GM12864 (cell line): ENCODE measurements around the gene OTP.

Experiments
- DNase-seq: peaks from one replicate; pipeline ENCODE4 v3.0.0-alpha.2; 2011; ENCODE audit warnings: low read depth
- H3K4me3 ChIP-seq: 2 replicates; pipeline ENCODE4 v1.5.1; 2011; ENCODE audit warnings: mild to moderate bottlenecking, low read depth, low read length, control low read depth
- TF ChIP-seq, protein P1 (sequence below): IDR thresholded peaks from 2 replicates; pipeline ENCODE4 v1.5.1; 2011; ENCODE audit warnings: low read depth, mild to moderate bottlenecking, moderate library complexity, low read length, control low read depth, inconsistent platforms; ENCODE audit errors: missing control alignments

The OTP gene

DNA sequence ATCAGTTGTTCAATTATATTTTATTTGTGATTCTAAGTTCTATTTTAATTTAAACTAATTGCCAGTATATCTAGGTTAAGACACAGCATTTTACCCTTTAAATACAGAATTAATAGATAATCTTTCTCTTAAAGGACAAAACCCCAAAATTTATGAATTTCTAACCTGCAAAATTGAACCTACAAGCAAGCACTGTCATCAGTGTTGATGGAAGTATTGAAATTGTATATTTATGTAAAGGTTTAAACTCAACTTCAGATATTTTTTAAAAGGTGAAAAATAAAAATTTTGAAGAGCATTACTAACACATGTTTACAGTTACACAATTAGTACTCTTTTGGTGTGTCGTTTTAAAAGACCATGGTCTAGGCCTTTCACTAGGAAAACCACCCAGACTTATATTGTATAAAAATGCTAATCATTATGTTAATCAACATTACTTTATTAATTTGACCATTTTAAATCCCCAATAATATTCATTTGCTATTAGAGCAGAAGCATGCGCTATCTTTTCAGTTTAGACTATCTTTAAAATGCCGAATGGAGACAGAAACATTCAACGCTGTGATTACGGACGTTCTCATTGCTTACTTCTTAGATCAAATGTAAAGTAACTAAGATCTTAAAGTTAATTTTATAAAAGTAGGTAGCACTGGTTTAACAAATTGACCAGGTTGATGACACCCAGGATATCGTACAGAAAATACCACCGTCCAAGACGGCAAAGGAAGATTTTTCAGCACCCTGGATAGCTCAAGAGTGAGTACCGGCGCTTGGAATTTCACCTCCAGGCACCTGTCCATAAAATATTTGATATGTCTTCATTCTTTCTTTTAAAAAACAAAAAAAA is 3.2 kb downstream of the OTP start:
- DNase-seq, result no peak
- TF ChIP-seq, protein P1, sequence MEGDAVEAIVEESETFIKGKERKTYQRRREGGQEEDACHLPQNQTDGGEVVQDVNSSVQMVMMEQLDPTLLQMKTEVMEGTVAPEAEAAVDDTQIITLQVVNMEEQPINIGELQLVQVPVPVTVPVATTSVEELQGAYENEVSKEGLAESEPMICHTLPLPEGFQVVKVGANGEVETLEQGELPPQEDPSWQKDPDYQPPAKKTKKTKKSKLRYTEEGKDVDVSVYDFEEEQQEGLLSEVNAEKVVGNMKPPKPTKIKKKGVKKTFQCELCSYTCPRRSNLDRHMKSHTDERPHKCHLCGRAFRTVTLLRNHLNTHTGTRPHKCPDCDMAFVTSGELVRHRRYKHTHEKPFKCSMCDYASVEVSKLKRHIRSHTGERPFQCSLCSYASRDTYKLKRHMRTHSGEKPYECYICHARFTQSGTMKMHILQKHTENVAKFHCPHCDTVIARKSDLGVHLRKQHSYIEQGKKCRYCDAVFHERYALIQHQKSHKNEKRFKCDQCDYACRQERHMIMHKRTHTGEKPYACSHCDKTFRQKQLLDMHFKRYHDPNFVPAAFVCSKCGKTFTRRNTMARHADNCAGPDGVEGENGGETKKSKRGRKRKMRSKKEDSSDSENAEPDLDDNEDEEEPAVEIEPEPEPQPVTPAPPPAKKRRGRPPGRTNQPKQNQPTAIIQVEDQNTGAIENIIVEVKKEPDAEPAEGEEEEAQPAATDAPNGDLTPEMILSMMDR, result no peak
- no peak overlapping the region for H3K4me3 ChIP-seq

DNA sequence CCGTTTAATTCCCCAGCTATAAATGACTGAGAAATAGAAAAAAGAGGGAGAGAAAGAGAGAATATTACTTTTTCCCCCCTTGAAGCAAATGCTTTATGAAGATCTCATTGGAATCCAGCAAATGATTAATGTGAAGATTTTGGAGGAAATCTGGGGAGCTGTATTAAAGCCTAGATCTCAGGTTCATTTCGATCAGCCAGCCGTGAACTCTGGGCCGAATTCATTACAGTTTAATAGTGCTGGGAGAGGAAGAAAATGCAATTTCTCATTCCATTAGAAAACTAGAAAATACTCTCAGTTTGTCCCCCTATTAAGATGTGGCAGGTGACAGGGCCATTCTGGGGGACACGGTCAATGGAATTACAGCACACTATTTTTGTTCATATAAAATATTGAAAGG is 4.8 kb downstream of the OTP start:
- no peak for DNase-seq
- no peak overlapping the region for H3K4me3 ChIP-seq
- TF ChIP-seq, protein P1, result no peak

DNA sequence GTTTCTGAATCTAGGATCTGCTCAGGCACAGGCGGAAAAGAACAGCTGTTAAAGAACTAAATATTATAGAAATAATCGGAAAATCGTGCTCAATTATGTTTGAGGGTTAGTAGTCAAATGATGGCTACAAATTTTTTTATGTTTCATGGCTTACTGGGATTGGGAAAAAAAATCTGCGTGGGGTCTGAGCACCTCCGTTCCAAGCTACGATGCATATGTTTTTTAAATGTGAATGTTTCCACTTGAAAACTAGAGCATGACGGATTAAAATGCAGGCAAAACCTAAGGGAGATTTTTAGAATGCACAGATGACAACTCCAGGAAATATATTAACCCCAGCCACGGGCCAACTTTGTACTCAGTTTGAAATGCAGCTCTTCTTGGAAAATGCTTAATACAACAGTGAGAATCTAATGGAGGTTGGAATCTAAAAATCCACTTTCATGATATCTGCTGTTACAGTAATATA is 5.3 kb downstream of the OTP start:
- no peak for DNase-seq
- TF ChIP-seq, protein P1, result no peak
- H3K4me3 ChIP-seq, result no peak overlapping the region

DNA sequence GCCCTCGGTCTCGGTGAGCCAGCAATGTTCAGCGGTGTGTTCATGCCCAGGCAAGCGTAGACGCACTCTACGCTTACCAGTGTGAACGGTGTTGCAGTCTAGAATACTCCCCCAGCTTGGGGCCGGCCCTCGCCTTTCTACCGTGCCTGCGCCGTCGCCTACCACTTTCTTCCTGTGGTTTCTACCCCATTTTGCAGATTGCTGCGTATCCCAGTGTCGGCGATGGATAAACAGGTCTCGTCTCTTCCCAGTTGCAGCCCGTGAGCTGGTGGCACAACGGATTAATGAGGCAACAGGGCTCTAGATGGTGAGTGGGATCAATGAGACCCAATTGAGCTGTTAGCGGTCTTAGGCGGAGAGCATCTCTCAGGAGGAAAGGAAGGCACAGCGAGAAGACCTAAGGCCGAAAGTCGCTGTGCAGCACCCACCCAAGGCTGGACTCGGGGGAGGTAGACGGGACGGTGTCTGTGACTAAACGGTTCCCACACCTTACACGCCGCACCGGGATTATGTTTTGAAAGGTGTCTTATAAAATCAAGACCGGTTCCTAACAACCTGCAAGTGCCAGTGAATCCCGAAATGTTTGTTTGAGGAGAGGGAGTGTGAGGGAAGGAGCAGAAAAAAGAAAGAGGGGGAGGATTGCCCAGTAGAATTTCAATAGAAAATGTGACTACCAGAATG is 5.8 kb downstream of the OTP start:
- TF ChIP-seq, protein P1, result no peak
- no peak overlapping the region for H3K4me3 ChIP-seq
- DNase-seq, result no peak

DNA sequence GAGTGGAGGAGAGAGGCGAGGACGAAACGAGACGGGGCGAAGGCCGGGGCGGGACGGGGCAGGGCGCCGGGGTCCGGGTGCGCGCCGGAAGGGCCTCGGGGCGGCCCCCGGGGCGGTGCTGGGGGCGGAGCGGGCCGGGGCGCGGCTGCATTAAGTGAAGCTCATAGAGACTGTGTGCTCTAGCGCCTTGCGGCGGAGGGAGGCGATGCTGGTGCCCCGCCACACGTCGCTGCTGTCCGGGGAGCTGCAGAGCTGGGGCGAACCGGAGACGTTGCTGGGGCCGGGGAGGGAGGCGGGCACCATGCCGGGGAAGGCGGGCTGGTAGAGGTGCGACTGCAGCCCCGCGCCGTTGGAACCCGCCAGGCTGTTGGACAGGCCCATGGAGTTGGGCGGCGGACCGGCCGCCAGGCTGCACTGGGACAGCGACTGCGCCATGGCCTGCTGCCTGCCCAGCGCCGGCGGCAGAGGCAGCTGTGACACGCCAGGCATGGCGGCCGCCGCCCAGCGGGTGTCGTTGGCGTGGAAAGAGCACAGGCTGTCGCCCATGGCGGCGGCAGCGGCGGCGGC is 8.3 kb downstream of the OTP start:
- DNase-seq, result peak; percentile 49
- peak overlapping the region; percentile 78 for H3K4me3 ChIP-seq
- TF ChIP-seq, protein P1, result peak; percentile 34

GRCh38 chr5:77629509-77630113 is 8.9 kb downstream of the OTP start:
- no peak for DNase-seq
- TF ChIP-seq, protein P1, result no peak
- H3K4me3 ChIP-seq, result peak overlapping the region; percentile 78
